CD4-positive, alpha-beta T cell (primary cell): ENCODE results near the gene GHR. TPM values are rescaled to one million over a fixed set of nuclear protein-coding genes. Genes with fewer than 3 reads are reported as not detected.

ENCODE experiments used
- ATAC-seq: fragments of 200-7000 bp; cut with Tn5 transposase; one replicate; pipeline ENCODE4 v1.10.0; 2022; ENCODE audit warnings: mild to moderate bottlenecking; ENCODE audit not compliant: poor library complexity
- CTCF ChIA-PET: fragments of 350-600 bp; sonication (Branson Sonifier 250); formaldehyde crosslinking; loops from one replicate; lab custom pipeline; 2021; ENCODE audit warnings: antibody characterized with exemption, inconsistent platforms; lab: Charles Lee
- POLR2A ChIA-PET: fragments of 350-600 bp; sonication (Branson Sonifier 250); formaldehyde crosslinking; loops from one replicate; lab custom pipeline; 2021; ENCODE audit warnings: antibody characterized with exemption, inconsistent platforms; lab: Charles Lee
- DNase-seq, 14 experiments: peaks; one replicate each; pipeline ENCODE4 v3.0.0-alpha.2; 2013 to 2020; ENCODE audit warnings: mixed read lengths in 2 of 14
- H3K27ac ChIP-seq, 2 donors: one replicate each; pipeline versions ENCODE4 v1.5.1 to v1.7.0; 2013; ENCODE audit warnings: low read length in 2 of 2, low read depth in 1 of 2, mild to moderate bottlenecking in 1 of 2
- H3K27me3 ChIP-seq, 2 experiments: 1 replicate in 1 of 2; 2 replicates in 1 of 2; pipeline versions ENCODE4 v1.6.1 to v1.7.0; 2013; ENCODE audit warnings: low read length in 2 of 2, control low read depth in 1 of 2, mild to moderate bottlenecking in 1 of 2, moderate library complexity in 1 of 2; ENCODE audit not compliant: insufficient read depth in 2 of 2, control insufficient read depth in 1 of 2
- H3K36me3 ChIP-seq: one replicate; pipeline ENCODE4 v1.6.1; 2013; ENCODE audit warnings: low read length, control low read depth; ENCODE audit not compliant: insufficient read depth
- H3K4me1 ChIP-seq: one replicate; pipeline ENCODE4 v1.6.1; 2013; ENCODE audit warnings: low read length, control low read depth; ENCODE audit not compliant: insufficient read depth
- H3K4me3 ChIP-seq: one replicate; pipeline ENCODE4 v1.5.1; 2013; ENCODE audit warnings: mild to moderate bottlenecking, low read length, moderate library complexity
- H3K9me3 ChIP-seq, 2 experiments: 1 replicate in 1 of 2; 2 replicates in 1 of 2; pipeline versions ENCODE4 v1.6.1 to v1.7.0; 2013; ENCODE audit warnings: low read length in 2 of 2, mild to moderate bottlenecking in 2 of 2, control low read depth in 1 of 2, moderate library complexity in 1 of 2; ENCODE audit not compliant: control insufficient read depth in 1 of 2, insufficient read depth in 1 of 2
- H3K27ac Mint-ChIP-seq: one replicate; pipeline ENCODE4 v1.8.0; 2020; ENCODE audit warnings: mixed read lengths
- H3K27me3 Mint-ChIP-seq: one replicate; pipeline ENCODE4 v1.8.0; 2021; ENCODE audit warnings: mixed read lengths
- H3K36me3 Mint-ChIP-seq: one replicate; pipeline ENCODE4 v1.8.0; 2021; ENCODE audit warnings: low read depth, mixed read lengths
- H3K4me1 Mint-ChIP-seq: one replicate; pipeline ENCODE4 v1.8.0; 2021; ENCODE audit warnings: low read depth, mixed read lengths
- H3K4me3 Mint-ChIP-seq: one replicate; pipeline ENCODE4 v1.8.0; 2020; ENCODE audit warnings: mild to moderate bottlenecking, mixed read lengths
- H3K9me3 Mint-ChIP-seq: one replicate; pipeline ENCODE4 v1.8.0; 2020; ENCODE audit warnings: mixed read lengths
- intact Hi-C, 2 experiments: fragments of 100-400 bp; cut with DNase I in 1 of 2; cut with micrococcal nuclease in 1 of 2; formaldehyde crosslinking; loops; one replicate each; pipeline versions ENCODE4 v1.15.1 to v1.9.0; 2023 to 2025; cut with DNase I, micrococcal nuclease
- total RNA-seq, 174 experiments: library from RNA in 2 of 174; stranded (reverse) in 2 of 174; gene quantifications; one replicate each; pipeline ENCODE4 v1.2.3 and lab custom pipeline; 2021 to 2026
- TF ChIP-seq, protein P1 (sequence below): fragments of 200-600 bp; IDR thresholded peaks from one replicate; pipeline ENCODE4 v1.8.0; 2022; ENCODE audit warnings: antibody characterized with exemption, mild to moderate bottlenecking

Gene GHR
- total RNA-seq, 2 experiments from 2014 or later, result not detected

DNA sequence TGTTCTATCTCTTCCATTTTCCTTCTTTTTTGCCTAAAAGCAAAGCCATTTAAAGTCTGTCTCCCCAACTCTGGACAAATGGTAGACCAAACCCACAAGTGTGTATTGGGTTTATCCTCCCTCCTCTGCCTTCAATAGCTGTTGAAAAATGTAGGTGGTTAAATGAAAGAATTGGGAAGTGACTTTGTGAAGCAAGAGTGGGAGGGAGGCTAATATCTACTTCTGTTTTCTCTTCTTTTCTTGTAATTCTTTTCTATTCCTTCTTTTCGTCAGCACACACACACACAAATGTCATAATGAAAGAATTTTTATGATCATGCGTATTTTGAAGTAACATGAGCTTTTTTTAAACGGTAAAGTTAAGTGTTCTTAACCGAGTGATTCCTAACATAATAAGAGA, 337.2 kb downstream of the GHR start:
- H3K4me3 ChIP-seq, result no peak overlapping the region
- H3K36me3 ChIP-seq, result peaks cover 3% of the 10 kb centered on the region
- TF ChIP-seq, protein P1, sequence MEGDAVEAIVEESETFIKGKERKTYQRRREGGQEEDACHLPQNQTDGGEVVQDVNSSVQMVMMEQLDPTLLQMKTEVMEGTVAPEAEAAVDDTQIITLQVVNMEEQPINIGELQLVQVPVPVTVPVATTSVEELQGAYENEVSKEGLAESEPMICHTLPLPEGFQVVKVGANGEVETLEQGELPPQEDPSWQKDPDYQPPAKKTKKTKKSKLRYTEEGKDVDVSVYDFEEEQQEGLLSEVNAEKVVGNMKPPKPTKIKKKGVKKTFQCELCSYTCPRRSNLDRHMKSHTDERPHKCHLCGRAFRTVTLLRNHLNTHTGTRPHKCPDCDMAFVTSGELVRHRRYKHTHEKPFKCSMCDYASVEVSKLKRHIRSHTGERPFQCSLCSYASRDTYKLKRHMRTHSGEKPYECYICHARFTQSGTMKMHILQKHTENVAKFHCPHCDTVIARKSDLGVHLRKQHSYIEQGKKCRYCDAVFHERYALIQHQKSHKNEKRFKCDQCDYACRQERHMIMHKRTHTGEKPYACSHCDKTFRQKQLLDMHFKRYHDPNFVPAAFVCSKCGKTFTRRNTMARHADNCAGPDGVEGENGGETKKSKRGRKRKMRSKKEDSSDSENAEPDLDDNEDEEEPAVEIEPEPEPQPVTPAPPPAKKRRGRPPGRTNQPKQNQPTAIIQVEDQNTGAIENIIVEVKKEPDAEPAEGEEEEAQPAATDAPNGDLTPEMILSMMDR, result no peak
- no peaks in the 10 kb centered on the region for H3K9me3 ChIP-seq
- H3K4me1 Mint-ChIP-seq, result peaks cover 15% of the 10 kb centered on the region
- H3K4me3 Mint-ChIP-seq, result no peak overlapping the region
- peaks cover 33% of the 10 kb centered on the region for H3K36me3 Mint-ChIP-seq
- no peak for DNase-seq
- H3K27ac ChIP-seq, result no peak overlapping the region
- H3K27me3 ChIP-seq, result no peaks in the 10 kb centered on the region
- H3K27me3 Mint-ChIP-seq, result peaks cover 24% of the 10 kb centered on the region
- no peak overlapping the region for H3K27ac Mint-ChIP-seq
- ChIA-PET POLR2A (interaction anchor here (0.6 kb wide), 1 partner anchor 11 kb away, joined by 3 read pairs; no protein-coding TSS in a partner anchor), CTCF (no interaction called here)
- H3K9me3 Mint-ChIP-seq, result no peaks in the 10 kb centered on the region
- intact Hi-C loops, result loop anchor here (10.0 kb wide), 3 partner anchors 176 to 756 kb away; no protein-coding TSS in a partner anchor
- no peak for ATAC-seq
- H3K4me1 ChIP-seq, result peaks cover 3% of the 10 kb centered on the region

DNA sequence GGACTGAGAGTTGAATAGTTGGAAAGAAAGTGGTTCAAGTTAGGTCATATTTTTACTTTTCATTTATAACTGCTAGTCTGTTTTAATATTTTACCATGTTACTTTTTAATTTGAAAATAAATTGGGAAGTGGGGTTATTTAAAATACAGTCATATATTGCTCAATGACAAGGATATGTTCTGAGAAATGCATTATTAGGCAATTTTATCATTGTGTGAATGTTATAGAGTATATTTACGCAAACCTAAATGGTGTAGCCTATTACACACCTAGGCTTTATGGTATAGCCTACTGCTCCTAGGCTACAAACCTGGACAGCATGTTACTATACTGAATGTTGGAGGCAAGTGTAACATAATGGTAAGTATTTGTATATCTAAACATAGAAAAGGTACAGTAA, 338.6 kb downstream of the GHR start:
- TF ChIP-seq, protein P1, result no peak
- Histone ChIP-seq H3K27me3 (no peaks in the 10 kb centered on the region), H3K4me1 (no peaks in the 10 kb centered on the region), H3K9me3 (no peaks in the 10 kb centered on the region), H3K36me3 (peaks cover 3% of the 10 kb centered on the region), H3K27ac (no peak overlapping the region), H3K4me3 (no peak overlapping the region)
- ChIA-PET CTCF (no interaction called here), POLR2A (no interaction called here)
- Mint-ChIP-seq H3K9me3 (no peaks in the 10 kb centered on the region), H3K4me3 (no peak overlapping the region), H3K27me3 (peaks cover 24% of the 10 kb centered on the region), H3K4me1 (peaks cover 10% of the 10 kb centered on the region), H3K27ac (no peak overlapping the region), H3K36me3 (peaks cover 30% of the 10 kb centered on the region)
- ATAC-seq (no peak), DNase-seq (no peak)
- intact Hi-C loops, result loop anchor here (10.0 kb wide), 3 partner anchors 177 to 757 kb away; no protein-coding TSS in a partner anchor

DNA sequence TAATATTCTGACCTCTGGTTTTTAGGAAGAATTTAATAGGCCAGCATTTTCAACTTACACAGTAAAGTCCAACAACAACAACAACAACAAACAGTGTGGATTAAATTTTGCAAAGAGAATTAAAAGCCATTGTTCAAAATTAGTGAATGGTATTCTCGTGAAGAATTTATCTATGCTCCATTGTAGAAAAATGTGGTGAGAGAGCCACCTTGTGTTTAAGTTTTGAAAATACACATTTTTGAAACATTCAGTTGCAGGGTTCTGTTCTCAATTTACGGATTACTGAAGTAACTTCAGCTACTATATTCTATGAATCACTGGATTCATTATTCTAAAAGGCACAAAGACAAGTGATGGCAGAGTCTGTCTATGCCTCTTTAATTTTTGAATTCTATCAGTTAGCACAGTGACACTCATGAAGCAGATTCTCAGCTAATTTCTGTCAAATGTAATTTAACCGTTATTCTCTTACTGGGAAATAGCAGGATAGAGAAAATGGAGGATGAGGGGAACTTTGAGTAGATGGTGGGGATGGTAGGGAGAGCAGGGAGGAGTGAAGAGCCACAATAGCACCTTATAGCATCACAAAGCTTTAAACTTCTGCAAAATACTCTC, 344.4 kb downstream of the GHR start:
- no peaks in the 10 kb centered on the region for H3K4me1 Mint-ChIP-seq

More for the DNA sequence above, 344.4 kb downstream of the GHR start:
- Histone ChIP-seq H3K4me3 (no peak overlapping the region), H3K27ac (no peak overlapping the region), H3K27me3 (no peaks in the 10 kb centered on the region), H3K9me3 (no peaks in the 10 kb centered on the region), H3K4me1 (no peaks in the 10 kb centered on the region), H3K36me3 (no peaks in the 10 kb centered on the region)
- DNase-seq (peak in 3 of 14 experiments; percentile 38 to 49 (median 44)), ATAC-seq (no peak)
- no peak overlapping the region for H3K4me3 Mint-ChIP-seq
- intact Hi-C loops, result loop anchor here (1.0 to 10.0 kb wide), 6 partner anchors 183 to 911 kb away; no protein-coding TSS in a partner anchor
- peaks cover 34% of the 10 kb centered on the region for H3K36me3 Mint-ChIP-seq
- TF ChIP-seq, protein P1, result peak; percentile 70
- no peaks in the 10 kb centered on the region for H3K9me3 Mint-ChIP-seq
- peaks cover 5% of the 10 kb centered on the region for H3K27me3 Mint-ChIP-seq
- no peak overlapping the region for H3K27ac Mint-ChIP-seq
- CTCF ChIA-PET, result no interaction called here
- POLR2A ChIA-PET, result no interaction called here
